ENCODE data around the gene CYB5R3.

CYB5R3 gene

DNA sequence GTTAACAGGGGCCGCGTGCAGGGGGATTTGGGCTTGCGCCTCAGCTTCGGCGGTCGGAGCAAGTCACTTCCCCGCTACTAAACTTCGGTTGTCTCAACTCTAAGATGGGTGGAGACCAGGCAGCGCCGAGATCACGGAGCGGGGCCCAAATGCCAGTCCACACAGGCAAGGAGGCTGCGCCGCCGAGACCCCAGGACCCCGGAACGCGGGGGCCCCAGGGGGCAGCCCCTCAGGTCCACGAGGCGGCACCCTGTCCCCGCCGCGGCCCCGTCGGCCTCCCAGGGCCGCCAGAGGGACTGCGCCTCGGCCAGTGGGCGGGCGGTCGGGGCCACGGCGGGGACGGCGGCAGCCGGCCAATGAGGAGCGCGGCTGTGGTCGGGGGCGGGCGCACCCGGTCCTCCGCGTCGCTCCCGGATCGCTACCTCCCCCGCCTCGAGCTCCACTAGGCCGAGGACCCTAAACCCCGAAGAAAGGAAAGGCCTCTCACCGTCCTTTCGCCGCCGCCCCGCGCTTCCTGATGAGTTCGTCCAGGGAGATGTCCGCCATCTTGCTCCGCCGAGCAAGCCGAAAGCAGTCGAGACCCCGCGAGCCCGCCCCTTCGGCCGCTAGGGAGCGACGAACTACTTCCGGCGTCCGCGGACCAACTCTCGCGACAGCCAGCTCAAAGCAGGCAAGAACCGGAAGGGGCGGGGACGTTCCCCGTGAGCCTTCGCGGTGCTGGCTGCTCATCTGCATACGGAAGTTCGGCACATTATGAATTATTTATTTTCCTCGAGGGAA, 34.7 kb downstream of the CYB5R3 start, which contains the start of gene POLDIP3:
TSS of gene POLDIP3 (minus strand) at position 572 of the 780 bp plus-strand sequence. CDS start at position 546, 26 bp downstream.
- TF ChIP-seq, protein P1, sequence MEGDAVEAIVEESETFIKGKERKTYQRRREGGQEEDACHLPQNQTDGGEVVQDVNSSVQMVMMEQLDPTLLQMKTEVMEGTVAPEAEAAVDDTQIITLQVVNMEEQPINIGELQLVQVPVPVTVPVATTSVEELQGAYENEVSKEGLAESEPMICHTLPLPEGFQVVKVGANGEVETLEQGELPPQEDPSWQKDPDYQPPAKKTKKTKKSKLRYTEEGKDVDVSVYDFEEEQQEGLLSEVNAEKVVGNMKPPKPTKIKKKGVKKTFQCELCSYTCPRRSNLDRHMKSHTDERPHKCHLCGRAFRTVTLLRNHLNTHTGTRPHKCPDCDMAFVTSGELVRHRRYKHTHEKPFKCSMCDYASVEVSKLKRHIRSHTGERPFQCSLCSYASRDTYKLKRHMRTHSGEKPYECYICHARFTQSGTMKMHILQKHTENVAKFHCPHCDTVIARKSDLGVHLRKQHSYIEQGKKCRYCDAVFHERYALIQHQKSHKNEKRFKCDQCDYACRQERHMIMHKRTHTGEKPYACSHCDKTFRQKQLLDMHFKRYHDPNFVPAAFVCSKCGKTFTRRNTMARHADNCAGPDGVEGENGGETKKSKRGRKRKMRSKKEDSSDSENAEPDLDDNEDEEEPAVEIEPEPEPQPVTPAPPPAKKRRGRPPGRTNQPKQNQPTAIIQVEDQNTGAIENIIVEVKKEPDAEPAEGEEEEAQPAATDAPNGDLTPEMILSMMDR (conservative IDR thresholded peaks at IDR 0.05; ENCODE audit: low read depth, low read length), result peak; percentile 26
- peak within 1 kb of the TSS; percentile 82 for H3K4me3 ChIP-seq (ENCODE audit: low read length)
- peak; percentile 89 for DNase-seq (ENCODE audit: low read depth)

DNA sequence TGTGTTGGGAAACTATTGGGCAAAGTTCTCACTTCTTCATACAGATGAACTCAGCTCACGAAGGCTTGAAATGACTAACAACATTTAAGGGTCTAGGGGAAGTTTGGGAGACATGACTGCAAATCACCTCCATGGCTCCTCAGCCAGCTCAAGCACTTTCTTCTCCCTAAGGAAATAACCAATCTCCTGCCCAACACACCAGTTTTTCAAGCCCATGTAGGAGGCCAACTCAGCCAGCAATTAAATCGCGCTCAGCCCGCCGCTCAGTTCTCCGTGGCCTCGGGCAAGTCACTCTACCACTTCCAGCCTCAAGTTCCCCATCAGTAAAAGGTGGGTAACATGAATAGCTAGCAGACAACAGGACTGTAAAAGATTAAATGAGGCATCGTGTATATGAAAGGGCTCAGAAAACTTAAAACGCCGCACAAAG, 35.3 kb downstream of the CYB5R3 start:
- peak overlapping the region; percentile 82 for H3K4me3 ChIP-seq (ENCODE audit: low read length)
- DNase-seq (ENCODE audit: low read depth), result no peak
- TF ChIP-seq, protein P1 (conservative IDR thresholded peaks at IDR 0.05; ENCODE audit: low read depth, low read length), result no peak

DNA sequence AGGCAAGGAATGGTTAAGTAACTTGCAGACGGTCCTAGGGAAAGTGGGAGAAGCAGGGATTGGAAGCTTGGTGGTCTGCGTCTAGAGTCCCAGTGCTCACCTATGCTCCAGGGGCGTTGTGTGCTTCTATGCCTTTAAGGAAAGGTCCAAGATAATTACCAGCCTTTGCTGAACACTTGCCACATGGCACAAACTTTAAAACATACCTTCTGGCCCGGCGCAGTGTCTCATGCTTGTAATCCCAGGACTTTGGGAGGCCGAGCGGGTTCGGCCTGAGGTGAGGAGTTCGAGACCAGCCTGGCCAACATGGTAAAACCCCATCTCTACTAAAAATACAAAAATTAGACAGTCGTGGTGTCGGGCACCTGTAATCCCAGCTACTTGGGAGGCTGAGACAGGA, 36.9 kb downstream of the CYB5R3 start:
- no peak for DNase-seq (ENCODE audit: low read depth)
- TF ChIP-seq, protein P1 (conservative IDR thresholded peaks at IDR 0.05; ENCODE audit: low read depth, low read length), result no peak
- H3K4me3 ChIP-seq (ENCODE audit: low read length), result no peak overlapping the region

DNA sequence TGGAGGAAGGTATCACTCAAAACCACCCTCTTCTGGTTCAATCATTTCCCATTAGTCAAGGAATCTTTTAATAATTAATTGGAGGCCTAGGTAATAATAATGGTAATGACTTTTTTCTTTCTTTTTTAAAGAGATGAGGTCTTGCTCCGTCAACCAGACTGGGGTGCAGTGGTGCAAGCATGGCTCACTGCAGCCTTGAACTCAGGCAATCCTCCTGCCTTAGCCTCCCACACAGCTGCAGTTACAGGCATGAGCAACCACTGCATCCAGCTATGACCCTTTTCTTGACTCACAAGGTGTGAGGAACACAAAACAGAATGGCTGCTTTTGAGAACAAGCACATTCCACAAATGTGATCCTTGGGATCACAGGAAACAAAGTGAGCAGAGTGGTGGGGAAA, 38.1 kb downstream of the CYB5R3 start:
- H3K4me3 ChIP-seq (ENCODE audit: low read length), result no peak overlapping the region
- TF ChIP-seq, protein P1 (conservative IDR thresholded peaks at IDR 0.05; ENCODE audit: low read depth, low read length), result no peak
- no peak for DNase-seq (ENCODE audit: low read depth)

DNA sequence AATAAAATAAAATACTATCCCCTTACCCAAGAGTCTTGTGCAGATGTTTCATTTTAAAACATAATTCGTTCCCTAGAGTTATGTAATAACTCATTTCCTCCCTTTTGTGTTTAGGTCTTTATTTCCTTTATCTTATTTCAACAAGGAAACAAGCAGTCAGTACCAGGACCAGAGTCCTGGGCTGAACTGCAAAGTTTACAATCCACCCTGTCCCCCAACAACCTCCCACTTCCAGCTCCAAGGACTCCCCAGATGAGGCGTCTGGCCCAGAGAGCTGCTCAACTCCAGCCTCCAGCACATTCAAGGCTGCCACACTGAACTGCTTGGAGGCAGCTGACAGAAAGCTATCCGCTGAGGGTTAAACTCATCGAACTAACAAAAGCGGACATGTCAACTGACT, 39.0 kb downstream of the CYB5R3 start:
- no peak overlapping the region for H3K4me3 ChIP-seq (ENCODE audit: low read length)
- TF ChIP-seq, protein P1 (conservative IDR thresholded peaks at IDR 0.05; ENCODE audit: low read depth, low read length), result no peak
- DNase-seq (ENCODE audit: low read depth), result no peak

DNA sequence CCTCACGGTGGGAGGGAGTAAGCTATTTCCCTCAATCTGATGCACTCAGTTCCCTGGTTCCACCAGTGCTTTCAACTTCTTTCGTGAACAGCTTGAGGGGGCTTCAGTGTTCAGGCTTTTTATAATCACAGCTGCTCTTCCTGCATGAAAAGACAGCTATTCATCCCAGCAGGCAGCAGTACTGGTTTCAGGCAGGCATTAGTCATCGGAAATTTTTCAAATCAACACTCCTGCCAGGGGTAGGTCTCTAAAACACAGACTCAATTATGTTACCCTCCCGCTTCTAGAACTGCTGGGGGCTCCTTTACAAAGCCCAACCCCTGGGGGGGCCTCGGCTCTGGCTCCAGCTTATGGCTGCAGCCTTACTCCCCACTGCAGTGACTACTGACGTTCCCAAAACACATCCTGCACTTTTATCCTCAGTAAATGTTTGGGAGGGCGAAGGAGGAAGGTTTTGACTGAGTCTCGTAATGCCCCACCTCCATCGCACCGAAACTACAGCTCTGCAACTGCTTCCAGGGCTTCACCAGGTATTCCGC, 40.3 kb downstream of the CYB5R3 start:
- TF ChIP-seq, protein P1 (conservative IDR thresholded peaks at IDR 0.05; ENCODE audit: low read depth, low read length), result no peak
- no peak overlapping the region for H3K4me3 ChIP-seq (ENCODE audit: low read length)

More for the DNA sequence above, 40.3 kb downstream of the CYB5R3 start:
- no peak for DNase-seq (ENCODE audit: low read depth)

All from retinal pigment epithelial cell (primary cell).